Activated naive CD4-positive, alpha-beta T cell treated with anti-CD3 and anti-CD28 coated beads for 36 hours (primary cell): ENCODE data around the gene COL4A2. TPM values are rescaled to one million over a fixed set of nuclear protein-coding genes. Genes with fewer than 3 reads are reported as not detected.
"Not testable (repeated sequence)": the region's sequence is repeated elsewhere in the genome, so short reads cannot be mapped to it uniquely, and the experiment has no call there.

ENCODE experiments used
- CTCF ChIA-PET: fragments of 350-600 bp; sonication (Branson Sonifier 250); formaldehyde crosslinking; loops from one replicate; lab custom pipeline; 2021; ENCODE audit warnings: antibody characterized with exemption; lab: Charles Lee
- DNase-seq: peaks from one replicate; pipeline ENCODE4 v3.0.0-alpha.2; 2020
- H3K27ac Mint-ChIP-seq: one replicate; pipeline ENCODE4 v1.8.0; 2021; ENCODE audit warnings: mild to moderate bottlenecking, mixed read lengths
- H3K27me3 Mint-ChIP-seq: one replicate; pipeline ENCODE4 v1.8.0; 2021; ENCODE audit warnings: low read depth, mixed read lengths
- H3K36me3 Mint-ChIP-seq: one replicate; pipeline ENCODE4 v1.8.0; 2021; ENCODE audit warnings: low read depth, mixed read lengths
- H3K4me1 Mint-ChIP-seq: one replicate; pipeline ENCODE4 v1.8.0; 2021; ENCODE audit warnings: low read depth, mixed read lengths
- H3K4me3 Mint-ChIP-seq: one replicate; pipeline ENCODE4 v1.8.0; 2021; ENCODE audit warnings: mild to moderate bottlenecking, moderate library complexity, mixed read lengths
- H3K9me3 Mint-ChIP-seq: one replicate; pipeline ENCODE4 v1.8.0; 2021; ENCODE audit warnings: mixed read lengths
- intact Hi-C: fragments of 100-400 bp; cut with micrococcal nuclease; formaldehyde crosslinking; loops from one replicate; pipeline ENCODE4 v1.15.1; 2023
- total RNA-seq, 2 experiments: library from RNA; stranded (reverse); gene quantifications; one replicate each; pipeline ENCODE4 v1.2.3, GENCODE V29; 2021

The COL4A2 gene
- total RNA-seq, 2 experiments from 2014 or later: not detected

- H3K4me1 Mint-ChIP-seq, H3K36me3 Mint-ChIP-seq, H3K27me3 Mint-ChIP-seq, intact Hi-C loops, H3K9me3 Mint-ChIP-seq, CTCF ChIA-PET, H3K4me3 Mint-ChIP-seq, DNase-seq, H3K27ac Mint-ChIP-seq: not testable (repeated sequence)
Measured at GRCh38 chr13:110532258-110532657, 225.2 kb downstream of the COL4A2 start.

DNA sequence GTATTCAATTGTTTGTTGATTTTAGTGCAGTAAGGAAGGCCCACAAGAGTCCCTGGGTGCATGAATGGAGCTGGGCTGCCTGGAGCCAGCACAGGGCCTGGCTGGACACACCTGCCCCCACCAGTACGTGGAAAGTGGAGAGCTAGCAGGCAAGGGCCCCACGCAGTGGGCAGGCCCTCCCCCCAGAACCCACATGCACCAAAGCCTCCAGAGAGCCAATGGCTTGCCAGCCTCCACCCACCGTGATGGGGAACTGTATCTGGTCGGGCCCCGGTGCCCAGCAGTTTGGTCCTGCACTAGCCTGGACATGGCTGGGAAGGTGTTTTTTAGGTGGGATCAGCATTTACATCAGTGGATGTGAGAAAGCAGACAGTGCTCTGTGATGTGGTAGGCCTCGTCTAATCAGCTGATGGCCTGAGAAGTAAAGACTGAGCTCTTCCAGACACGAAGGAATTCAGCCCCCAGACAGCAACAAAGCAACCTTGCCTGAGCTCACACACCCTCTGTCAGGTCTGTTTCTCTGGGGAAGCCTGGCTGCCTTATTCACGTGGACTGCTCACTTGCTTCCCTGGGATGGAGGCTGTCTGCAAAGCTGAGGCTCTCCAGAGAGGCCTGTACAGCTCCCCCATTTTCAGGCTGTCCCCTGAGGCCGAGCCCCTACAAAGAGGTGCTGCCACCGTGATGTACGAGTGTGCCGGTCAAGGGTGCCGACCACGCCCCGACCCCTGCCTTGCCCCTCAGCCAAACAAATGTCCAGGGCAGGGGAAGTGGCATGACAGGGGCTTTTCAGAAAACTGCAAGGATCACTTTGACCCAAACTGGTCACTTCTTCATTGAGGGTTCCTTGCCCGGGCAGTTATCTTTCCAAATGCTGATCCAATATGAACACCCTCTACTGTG, 226.9 kb downstream of the COL4A2 start:
- no peaks in the 10 kb centered on the region for H3K27me3 Mint-ChIP-seq
- no peaks in the 10 kb centered on the region for H3K9me3 Mint-ChIP-seq
- DNase-seq: no peak
- H3K27ac Mint-ChIP-seq: no peak overlapping the region
- intact Hi-C loops: no loop called here
- CTCF ChIA-PET: interaction anchor here (1.1 kb wide), 1 partner anchor 18 kb away, joined by 3 read pairs; no protein-coding TSS in a partner anchor
- peaks cover 5% of the 10 kb centered on the region for H3K4me1 Mint-ChIP-seq
- H3K4me3 Mint-ChIP-seq: no peak overlapping the region
- no peaks in the 10 kb centered on the region for H3K36me3 Mint-ChIP-seq

DNA sequence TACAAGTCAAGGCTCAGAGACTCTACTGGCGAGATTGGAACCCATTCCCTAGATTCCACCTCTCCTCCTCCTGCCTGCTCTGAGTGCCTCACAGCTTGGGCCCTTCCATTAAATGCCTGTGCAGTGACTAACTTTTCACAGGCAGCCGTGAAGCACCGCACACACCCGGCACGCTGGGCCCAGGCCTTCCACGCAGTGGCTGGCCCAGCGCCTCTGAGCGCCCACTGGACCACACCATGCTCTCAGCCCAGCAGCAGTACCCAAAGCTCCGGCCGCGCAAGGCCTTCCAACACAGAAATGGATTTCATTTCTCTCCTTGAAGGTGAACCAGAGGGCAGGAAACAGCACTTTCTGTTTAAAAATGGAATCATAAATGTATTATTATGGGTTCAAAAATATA, 228.4 kb downstream of the COL4A2 start:
- intact Hi-C loops: no loop called here
- Mint-ChIP-seq H3K4me1 (peaks cover 5% of the 10 kb centered on the region), H3K9me3 (no peaks in the 10 kb centered on the region), H3K27ac (no peak overlapping the region), H3K27me3 (no peaks in the 10 kb centered on the region), H3K4me3 (no peak overlapping the region), H3K36me3 (no peaks in the 10 kb centered on the region)
- CTCF ChIA-PET: interaction anchor here (1.3 kb wide), 1 partner anchor 80 kb away, joined by 4 read pairs; no protein-coding TSS in a partner anchor
- DNase-seq: no peak

DNA sequence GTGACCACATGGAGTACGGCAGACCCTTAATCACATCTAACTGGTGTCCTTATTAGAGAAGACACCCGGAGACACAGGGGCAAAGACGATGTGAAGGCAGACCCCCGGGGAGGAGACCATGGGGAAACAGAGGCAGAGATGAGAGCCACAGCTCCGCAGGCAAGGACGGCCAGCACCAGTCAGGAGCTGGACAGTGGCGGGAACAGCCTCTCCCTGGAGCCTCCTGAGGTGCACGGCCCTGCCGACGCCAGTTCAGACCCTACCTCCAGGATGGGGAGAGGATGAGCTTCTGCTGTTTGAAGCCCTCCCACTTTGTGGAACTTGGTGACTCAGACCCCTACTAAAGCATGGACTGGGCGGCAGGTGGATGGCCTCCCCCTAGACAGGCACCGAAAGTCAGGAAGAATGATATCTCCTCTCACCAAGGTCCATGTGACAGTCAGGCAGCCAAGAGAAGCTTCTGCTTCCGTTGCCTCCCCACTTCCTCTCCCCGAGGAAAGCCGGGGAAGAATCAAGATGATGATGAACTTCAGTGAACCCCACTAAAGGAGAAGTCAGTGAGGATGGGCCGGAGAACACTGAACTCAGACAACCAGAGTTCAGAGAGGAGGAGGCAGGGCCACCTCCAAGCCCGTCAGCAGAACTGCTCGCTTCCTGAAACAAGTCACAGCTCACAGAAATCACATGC, 229.1 kb downstream of the COL4A2 start:
- CTCF ChIA-PET: interaction anchor here (1.3 to 1.5 kb wide), 2 partner anchors 20 to 81 kb away, joined by 4 read pairs; no protein-coding TSS in a partner anchor

GRCh38 chr13:110538632-110539031, 231.5 kb downstream of the COL4A2 start:
- H3K4me3 Mint-ChIP-seq: no peak overlapping the region
- DNase-seq: no peak
- intact Hi-C loops: no loop called here
- H3K9me3 Mint-ChIP-seq: no peaks in the 10 kb centered on the region
- peaks cover 5% of the 10 kb centered on the region for H3K4me1 Mint-ChIP-seq
- no peaks in the 10 kb centered on the region for H3K27me3 Mint-ChIP-seq
- CTCF ChIA-PET: interaction anchor here (1.5 kb wide), 1 partner anchor 11 kb away, joined by 3 read pairs; no protein-coding TSS in a partner anchor
- no peak overlapping the region for H3K27ac Mint-ChIP-seq
- no peaks in the 10 kb centered on the region for H3K36me3 Mint-ChIP-seq

More for the DNA sequence above, 229.1 kb downstream of the COL4A2 start:
- Mint-ChIP-seq H3K4me3 (no peak overlapping the region), H3K9me3 (no peaks in the 10 kb centered on the region), H3K4me1 (peaks cover 5% of the 10 kb centered on the region), H3K27me3 (no peaks in the 10 kb centered on the region), H3K36me3 (no peaks in the 10 kb centered on the region), H3K27ac (no peak overlapping the region)
- intact Hi-C loops: no loop called here
- peak; percentile 16 for DNase-seq

DNA sequence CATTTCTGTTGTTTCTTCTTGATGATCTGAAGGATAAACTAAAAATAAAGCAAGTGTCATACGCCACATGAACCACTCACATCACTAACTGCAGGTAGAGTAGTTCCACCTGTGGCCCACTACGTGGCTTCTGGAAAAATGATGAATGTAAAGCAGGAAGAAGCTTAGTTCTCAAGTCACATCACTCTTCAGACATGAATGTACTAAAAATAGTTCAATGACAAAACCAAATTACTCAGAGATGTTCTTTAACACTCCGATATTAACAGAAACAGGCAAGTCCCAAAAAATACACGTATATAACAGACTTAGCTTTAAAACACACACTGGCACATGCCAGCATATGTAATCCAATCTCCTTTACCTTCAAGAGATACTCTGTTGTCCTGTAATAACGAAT, 232.8 kb downstream of the COL4A2 start:
- Mint-ChIP-seq H3K27ac (no peak overlapping the region), H3K27me3 (no peaks in the 10 kb centered on the region), H3K4me1 (peaks cover 5% of the 10 kb centered on the region), H3K4me3 (no peak overlapping the region), H3K9me3 (no peaks in the 10 kb centered on the region), H3K36me3 (peaks cover under 1% of the 10 kb centered on the region)
- intact Hi-C loops: no loop called here
- CTCF ChIA-PET: no interaction called here
- DNase-seq: no peak

GRCh38 chr13:110540871-110541525, 233.9 kb downstream of the COL4A2 start:
- CTCF ChIA-PET: no interaction called here
- no peaks in the 10 kb centered on the region for H3K27me3 Mint-ChIP-seq
- peaks cover 5% of the 10 kb centered on the region for H3K4me1 Mint-ChIP-seq
- no peak overlapping the region for H3K27ac Mint-ChIP-seq
- intact Hi-C loops: no loop called here
- H3K36me3 Mint-ChIP-seq: peaks cover 2% of the 10 kb centered on the region
- no peaks in the 10 kb centered on the region for H3K9me3 Mint-ChIP-seq
- DNase-seq: no peak
- no peak overlapping the region for H3K4me3 Mint-ChIP-seq

DNA sequence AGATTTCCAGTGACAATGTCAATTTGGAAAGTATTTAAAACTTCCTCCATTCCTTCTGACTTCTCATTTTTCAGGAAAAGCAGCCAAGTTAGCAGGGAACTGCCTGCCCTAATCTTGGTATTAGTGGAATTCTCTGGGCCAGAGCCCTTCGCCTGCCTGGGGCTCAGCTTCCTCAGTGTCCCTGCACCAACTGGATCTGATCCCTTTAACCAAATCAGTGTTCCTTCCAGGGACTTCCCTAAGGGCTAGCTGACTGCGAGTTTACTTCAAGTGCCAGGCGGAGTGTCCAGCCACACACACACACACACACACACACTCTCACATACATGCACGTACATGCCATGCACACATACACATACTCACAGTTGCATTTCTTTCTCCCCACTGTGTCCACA, 234.4 kb downstream of the COL4A2 start:
- Mint-ChIP-seq H3K4me1 (no peaks in the 10 kb centered on the region), H3K27ac (no peak overlapping the region)
- CTCF ChIA-PET: interaction anchor here (0.6 kb wide), 1 partner anchor 190 kb away, joined by 3 read pairs; no protein-coding TSS in a partner anchor

DNA sequence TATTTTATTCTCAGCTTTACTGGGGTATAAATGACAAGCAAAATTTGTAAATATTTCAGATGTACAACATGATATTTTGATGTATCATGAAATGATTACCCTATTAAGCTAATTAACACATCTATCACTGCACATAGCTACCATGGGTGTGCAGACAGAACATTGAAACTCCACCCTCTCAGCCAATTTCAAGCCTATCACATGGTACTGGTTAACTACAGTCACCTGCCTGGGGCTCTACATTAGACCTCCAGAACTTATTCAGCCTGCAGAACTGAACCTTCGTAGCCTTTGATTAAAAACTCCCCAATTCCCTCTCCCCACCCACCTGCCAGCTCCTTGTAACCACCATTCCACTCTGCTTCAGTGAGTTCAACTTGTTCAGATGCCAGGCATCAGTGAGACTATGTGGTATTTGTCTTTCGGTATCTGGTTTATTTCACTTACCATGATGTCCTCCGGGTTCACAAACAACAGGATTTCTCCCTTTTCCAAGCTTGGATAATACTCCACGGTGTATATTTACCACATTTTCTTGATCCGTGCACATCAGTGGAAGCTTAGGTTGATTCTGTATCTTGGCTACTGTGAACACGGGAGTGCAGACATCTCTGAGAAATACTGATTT, 235.2 kb downstream of the COL4A2 start:
- Mint-ChIP-seq H3K9me3 (peaks cover 6% of the 10 kb centered on the region), H3K36me3 (peaks cover 6% of the 10 kb centered on the region), H3K27me3 (no peaks in the 10 kb centered on the region), H3K4me1 (no peaks in the 10 kb centered on the region), H3K27ac (no peak overlapping the region), H3K4me3 (no peak overlapping the region)
- CTCF ChIA-PET: interaction anchor here (0.6 kb wide), 1 partner anchor 191 kb away, joined by 3 read pairs; no protein-coding TSS in a partner anchor
- DNase-seq: no peak
- intact Hi-C loops: no loop called here

More for the DNA sequence above, 234.4 kb downstream of the COL4A2 start:
- H3K27me3 Mint-ChIP-seq: no peaks in the 10 kb centered on the region
- intact Hi-C loops: no loop called here
- H3K9me3 Mint-ChIP-seq: no peaks in the 10 kb centered on the region
- peaks cover 3% of the 10 kb centered on the region for H3K36me3 Mint-ChIP-seq
- no peak overlapping the region for H3K4me3 Mint-ChIP-seq
- DNase-seq: no peak

GRCh38 chr13:110546378-110546777, 239.3 kb downstream of the COL4A2 start:
- no peak for DNase-seq
- Mint-ChIP-seq H3K4me3 (no peak overlapping the region), H3K9me3 (peaks cover 7% of the 10 kb centered on the region), H3K27me3 (no peaks in the 10 kb centered on the region), H3K36me3 (peaks cover 8% of the 10 kb centered on the region), H3K27ac (no peak overlapping the region), H3K4me1 (no peaks in the 10 kb centered on the region)
- intact Hi-C loops: no loop called here
- CTCF ChIA-PET: interaction anchor here (1.1 kb wide), 1 partner anchor 13 kb away, joined by 3 read pairs; no protein-coding TSS in a partner anchor

- Mint-ChIP-seq H3K4me3 (no peak overlapping the region), H3K36me3 (peaks cover 8% of the 10 kb centered on the region), H3K4me1 (no peaks in the 10 kb centered on the region), H3K9me3 (peaks cover 7% of the 10 kb centered on the region), H3K27me3 (no peaks in the 10 kb centered on the region), H3K27ac (no peak overlapping the region)
- no peak for DNase-seq
- CTCF ChIA-PET: no interaction called here
- intact Hi-C loops: no loop called here
Measured at GRCh38 chr13:110546926-110547325, 239.8 kb downstream of the COL4A2 start.
